Right kidney (tissue), 1 donor: ENCODE results near the gene DIP2B.

Experiments used
- DNase-seq: peaks from one replicate; pipeline ENCODE4 v3.0.0-alpha.2; 2016

The DIP2B gene

DNA sequence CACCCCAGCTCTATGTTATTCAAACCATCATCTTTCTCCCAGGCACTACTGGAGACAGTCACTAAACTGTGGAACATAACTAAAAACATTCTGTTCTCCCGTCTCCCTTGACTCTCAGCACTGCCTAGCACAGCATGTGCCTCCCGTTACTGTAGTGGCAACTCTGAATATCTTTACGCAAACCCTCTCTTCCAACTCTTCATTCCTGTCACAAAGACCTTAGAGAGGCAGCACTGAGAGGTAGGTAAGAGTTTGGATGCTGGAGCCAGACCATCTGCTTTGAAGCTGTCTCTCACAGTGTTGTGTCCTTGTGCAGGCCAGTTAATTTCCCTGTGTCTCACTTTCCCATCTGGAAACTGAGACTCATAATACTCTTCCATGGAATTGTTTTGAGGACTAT, 108.1 kb downstream of the DIP2B start:
- DNase-seq = no peak

DNA sequence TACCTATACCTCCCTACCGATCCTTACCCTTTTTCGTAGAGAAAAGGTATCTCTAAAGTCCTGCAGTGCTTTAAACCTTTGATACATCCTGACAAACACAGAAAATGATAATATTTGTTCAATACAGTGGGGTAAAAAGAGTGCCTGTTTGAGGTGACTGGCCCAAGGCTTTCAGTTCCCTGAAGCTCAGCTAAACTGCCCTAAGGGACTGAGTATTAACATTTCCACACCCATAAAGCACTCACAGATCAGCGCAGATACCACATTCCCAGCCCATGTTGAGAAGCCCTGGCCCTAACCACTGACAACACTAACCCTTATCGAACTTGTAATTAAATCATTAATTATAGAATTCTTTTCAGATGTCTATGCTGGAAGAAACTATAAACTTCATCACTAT, 108.7 kb downstream of the DIP2B start:
- no peak for DNase-seq

DNA sequence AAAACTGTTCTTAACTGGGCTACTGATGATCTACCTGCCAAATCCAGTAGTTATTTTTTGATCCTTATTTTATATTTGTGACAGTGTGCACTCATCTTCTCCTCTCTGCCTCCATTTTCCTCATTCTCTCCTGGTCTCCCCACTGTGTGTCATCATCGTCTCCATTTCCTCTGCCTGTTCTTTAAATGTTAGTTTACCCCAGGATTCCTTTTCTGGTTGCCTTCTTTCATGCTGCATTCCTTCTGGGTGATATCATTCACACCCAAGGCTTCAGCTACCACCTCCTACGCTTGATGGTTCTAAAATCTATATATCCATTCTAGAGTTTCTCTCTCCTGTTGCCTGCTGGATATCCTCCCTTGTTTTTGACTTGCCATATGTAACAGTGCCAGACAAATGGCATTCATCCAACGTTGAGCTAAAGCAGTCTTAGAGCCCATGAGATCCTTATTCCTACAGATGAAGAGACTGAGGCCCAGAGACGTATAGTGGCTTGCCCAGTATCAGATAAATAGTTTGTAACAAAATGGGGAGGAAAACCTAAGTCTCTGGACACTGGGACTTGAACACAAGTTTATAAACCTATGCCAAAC, 109.5 kb downstream of the DIP2B start:
- no peak for DNase-seq

DNA sequence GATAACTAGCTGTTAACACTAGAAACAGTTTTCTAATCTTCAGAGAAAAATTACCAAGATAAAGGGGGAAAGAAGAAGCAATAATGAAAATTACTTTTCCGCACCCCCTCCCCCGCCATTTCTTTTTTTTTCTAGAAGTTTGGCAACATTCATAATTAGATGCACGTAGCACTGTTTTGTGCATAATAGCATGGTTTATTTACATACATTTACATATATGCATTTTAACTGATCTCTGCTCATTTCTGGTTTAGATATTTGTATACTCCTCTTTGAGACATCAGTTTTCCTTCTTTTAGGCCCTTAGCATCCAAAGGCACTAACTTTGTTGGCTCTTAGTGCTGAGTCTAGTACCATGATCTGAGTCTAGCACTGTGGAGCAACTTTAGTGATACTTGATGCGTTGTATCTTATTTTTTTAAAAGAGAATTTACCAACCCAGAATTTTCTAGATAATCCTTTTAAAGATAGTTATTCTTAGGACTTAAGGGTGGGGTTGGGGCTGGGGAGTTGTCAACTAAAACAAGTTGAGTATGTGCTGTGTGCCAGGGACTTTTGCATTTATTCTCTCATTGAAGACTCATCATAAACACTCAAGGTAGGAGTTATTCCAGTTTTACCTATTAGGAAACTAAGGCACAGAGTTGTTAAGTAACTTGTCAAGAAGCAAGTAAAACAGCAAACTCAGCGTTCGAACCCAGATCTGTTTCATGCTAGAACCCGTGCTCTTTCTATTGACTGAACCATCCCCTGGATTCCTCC, 110.5 kb downstream of the DIP2B start:
- DNase-seq = no peak

- no peak for DNase-seq
Measured at GRCh38 chr12:50615907-50616296, 111.1 kb downstream of the DIP2B start.

DNA sequence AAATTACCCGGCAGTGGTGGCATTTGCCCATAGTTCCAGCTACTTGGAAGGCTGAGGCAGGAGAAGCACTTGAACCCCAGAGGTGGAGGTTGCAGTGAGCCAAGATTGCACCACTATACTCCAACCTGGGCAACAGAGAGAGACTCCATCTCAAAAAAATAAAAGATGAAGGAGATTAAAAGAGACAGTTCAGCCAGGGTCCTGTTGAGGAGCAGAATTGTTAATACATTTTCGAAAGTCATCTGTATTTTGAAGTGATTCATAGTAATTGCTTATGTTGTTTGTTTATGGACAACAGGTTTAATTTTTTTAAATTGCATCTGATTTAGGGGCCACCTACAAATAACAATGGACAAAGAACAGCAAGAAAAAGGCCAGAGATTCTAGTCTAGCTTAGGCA, 112.9 kb downstream of the DIP2B start:
- DNase-seq = no peak

DNA sequence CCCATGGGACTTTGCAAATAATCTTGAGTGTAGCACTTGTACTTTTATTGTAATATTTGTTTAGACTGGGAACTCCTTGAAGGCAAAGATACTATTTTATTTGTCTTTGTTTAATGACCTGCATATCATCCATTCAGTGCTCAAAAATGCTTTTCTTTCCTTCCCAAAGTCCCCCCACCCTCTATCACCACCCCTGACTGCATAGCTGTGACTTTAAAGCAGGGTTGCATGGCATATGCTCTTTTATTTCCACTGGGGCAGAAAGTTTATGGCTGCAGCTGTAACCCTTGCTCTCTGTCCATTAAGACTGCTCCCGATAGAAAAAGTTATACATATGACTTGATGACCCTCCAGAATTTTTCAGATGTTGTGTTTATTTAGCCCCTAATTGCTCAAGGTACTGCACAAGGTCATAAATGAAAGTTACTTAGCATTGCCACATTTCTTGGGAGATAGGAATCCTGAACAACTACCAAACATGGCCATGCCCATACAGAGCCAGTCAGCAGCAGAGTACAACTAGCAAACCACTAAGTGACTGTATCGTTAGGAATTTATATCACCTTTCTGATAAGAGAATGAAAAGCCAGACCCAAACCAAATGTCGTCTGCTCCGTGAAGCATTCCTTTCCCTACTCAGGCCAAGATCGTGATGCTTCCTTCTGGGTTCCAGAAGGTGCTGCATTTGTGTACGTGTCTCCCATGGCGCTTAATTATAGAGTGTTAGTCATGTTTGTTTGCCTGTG, 114.3 kb downstream of the DIP2B start:
- no peak for DNase-seq

DNA sequence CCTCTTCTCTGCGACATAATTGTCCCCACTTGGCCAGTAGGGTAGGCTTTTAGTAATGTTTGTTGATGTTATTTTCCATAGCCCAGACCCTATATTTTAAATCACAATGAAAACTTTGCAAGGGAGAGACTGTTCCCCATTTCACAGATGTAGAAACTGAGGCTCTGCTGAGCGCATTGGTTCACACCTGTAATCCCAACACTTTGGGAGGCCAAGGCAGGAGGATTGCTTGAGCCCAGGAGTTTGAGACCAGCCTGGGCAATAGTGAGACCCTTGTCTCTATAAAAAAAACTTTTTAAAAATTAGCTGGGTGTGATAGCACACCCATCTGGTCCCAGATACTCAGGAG, 114.8 kb downstream of the DIP2B start:
- DNase-seq = no peak

- no peak for DNase-seq
Measured at GRCh38 chr12:50620109-50620977, 115.6 kb downstream of the DIP2B start.

GRCh38 chr12:50620978-50621360, 116.2 kb downstream of the DIP2B start:
- no peak for DNase-seq

DNA sequence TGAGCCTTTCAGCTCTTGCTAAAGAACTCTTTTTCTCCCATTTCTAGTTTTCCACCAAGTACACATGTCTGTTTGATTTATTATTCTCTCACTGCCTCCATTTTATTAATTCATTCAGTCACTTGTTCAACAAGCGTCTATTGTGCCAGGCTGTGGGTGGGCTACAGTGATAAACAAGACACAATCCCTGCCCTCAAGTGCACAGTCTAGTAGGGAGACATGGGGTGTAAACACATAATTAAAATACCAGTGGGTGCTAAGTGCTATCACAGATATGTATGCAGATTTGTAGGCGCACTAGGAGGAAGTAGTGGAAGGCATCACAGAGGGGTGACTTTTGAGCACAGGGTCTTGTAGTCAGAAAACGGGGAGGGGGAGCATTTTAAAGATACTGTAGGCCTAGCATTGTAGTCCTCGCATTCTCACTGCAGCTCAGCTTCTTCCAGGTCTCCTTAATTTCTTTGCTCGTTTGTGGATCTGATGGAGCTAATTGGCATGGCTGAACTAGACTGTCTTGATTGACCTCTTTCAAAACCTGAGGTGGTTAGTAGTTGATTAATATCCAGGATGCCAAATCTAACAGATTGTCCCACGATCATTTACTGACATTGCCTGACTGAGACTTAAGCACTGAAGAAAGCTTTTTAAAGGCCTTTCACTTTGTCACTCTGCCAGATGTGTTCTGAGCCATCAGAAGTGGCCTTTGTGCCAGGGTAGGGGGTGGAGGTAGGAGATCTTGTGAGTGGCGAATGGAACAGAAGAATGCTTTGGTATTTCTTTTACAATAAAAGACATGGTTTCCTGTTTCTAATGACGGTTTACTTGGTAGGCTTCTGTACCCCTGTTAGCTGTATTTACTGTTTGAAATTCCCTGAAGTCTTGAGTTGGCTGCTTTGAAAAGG, 116.9 kb downstream of the DIP2B start:
- DNase-seq = no peak

DNA sequence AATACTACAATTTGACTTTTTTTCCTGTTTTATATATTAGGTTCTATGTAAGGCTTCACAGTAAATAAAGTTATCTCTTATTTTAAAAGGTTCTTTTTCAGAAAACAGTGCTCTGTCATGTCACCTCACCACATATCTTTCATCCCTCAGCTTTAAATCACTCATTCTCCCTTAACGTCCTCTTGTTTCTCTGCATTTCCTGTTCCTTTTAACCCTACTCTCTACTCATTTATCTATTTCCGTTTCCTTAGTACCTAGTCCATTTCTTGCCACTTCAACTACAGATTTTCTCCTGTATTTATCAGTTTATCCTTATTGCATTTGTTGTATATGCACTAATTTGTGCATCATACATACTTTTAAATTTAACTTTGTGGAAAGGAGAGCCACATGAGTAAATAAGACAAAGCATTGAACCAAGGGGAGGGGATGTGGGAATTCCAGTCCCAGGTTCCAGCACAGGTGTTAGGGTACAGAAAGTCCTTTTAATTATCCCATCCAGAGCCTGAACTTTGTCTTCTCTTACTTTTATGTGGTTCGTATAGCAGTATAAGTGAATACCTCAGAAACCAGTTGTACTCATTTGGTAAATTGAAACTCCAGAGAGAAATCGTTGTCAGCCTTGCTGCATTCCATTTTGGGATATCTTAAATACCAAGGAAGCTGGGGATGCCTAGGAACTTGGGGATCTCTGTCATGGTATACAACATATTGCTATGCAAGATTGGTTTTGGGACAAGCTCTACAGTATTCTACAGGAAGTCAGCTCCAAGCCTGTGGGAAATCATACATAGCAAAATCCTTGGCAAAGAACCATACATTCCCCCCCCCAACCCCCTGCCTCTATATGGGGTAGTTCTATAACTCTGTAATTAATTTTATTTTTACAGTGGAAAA, 120.5 kb downstream of the DIP2B start:
- DNase-seq = no peak

DNA sequence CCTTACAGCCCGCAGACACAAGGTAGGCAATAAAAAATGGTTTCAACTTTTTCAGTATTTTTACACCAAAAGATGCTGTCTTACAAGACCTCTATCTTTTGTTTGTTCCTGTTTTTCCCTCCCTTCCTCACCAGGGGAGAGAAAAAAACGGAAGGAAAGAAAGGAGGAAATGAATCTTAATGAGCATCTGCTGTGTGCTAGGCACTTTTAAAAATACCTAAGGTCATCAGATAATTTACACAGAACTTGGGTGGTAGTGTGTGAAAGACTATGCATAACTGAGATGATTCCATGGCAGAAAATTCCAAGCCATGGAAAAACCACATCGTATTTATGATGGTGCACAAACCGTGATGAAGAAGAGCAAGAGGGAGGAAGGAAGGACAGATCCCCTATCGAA, 121.2 kb downstream of the DIP2B start:
- DNase-seq = no peak

DNA sequence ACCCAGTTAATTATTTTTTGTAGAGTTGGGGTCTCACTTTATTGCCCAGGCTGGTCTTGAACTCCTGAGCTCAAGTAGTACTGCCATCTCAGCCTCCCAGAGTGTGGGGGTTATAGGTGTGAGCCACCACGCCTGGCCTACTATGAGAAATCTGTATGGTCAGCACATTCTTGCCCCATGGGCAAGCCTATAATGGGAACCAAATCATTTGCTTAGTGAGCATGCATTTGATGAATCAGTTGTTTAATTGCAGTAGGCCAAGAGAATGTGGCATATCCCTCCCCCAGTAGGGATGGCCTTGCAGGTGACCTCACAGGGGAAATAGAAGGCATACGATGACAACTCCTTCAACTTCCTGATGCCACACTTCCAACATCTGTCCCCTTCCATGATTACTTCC, 122.7 kb downstream of the DIP2B start:
- no peak for DNase-seq

DNA sequence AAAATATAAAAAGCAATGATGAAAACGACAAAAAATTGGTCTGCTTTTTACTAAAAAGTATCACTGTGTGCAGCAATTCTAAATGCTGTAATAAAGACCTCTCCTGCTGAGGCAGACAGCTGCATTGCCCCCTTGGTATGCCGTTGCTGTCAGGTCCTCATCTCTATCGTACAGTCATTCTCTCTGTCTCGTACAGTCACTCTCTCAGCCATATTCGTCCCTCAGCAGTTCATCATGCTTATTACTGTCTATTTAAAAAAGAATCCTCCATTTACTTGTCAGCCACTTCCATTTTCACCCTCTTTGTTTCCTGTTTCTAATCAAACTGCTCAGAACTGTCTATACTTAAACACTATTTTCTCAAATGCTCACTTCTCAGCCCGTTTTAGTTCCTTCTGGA, 123.6 kb downstream of the DIP2B start:
- DNase-seq = no peak

- DNase-seq = no peak
Measured at GRCh38 chr12:50633955-50634354, 129.2 kb downstream of the DIP2B start.

GRCh38 chr12:50634379-50634778, 129.6 kb downstream of the DIP2B start:
- no peak for DNase-seq

DNA sequence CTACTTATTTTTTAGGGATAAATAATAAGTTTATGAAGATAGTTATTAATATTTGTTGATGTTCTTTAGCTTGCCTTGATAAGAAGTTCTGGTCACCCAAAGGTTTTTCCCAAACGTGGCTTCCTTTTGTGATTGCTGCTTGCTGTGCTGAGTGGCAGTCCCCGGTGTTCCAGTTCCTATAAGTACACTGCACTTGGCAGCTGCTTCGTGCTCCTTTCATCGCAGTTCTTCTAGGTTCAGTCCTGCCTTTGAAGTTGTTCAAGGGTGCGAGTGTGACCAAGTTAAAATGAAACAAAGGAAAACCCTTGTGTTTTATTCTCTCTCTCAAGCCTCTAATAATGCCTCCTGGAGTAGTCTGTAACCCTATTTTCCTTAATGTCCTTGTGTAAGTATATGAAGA, 130.6 kb downstream of the DIP2B start:
- DNase-seq = no peak

GRCh38 chr12:50635857-50636256, 131.1 kb downstream of the DIP2B start:
- DNase-seq = no peak

DNA sequence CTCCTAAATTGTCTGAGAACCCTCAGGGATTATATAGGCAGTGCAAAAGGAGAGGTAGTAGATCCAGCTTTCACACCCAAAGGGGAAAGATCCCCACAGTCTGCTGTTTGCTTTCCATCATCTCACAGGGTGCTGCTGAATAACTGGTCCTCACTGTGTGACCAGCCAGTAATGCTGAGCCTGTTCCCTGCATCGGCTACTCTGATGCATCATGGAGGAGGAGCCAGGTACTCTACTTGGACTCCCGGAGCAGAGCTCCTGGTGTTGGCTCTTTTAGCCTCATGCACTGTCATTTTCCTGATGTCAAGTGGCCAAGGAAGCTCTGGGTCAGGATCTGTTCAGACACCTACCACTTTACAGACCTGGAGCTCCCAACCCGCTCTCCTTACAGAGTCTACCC, 131.7 kb downstream of the DIP2B start:
- no peak for DNase-seq
